HG03457 (cell line): ENCODE measurements around the gene TTC8.

Experiments used
- ATAC-seq: cut with Tn5 transposase; IDR thresholded peaks from one replicate; pipeline ENCODE4 v1.9.1; 2021; ENCODE audit warnings: moderate number of reproducible peaks; ENCODE audit not compliant: unreplicated experiment

The TTC8 gene

DNA sequence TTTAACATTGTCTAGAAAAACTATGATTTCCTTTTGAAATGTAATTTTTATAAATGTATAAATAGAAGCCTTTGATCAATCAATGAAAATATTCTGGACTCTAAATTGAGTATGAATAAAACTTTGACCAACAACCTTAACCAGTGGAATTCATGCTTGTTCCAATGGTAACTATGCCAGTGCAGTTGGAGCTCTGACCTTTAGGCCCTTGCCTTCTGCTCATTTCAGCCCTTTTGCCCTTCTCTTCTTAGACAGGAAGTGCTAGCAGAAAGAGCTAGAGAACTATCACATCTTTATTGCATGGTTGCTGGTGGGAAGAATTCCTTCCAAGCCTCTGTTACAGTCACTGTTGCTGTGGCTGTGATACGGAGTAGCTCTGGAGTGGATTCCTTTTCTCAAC is 39.7 kb downstream of the TTC8 start:
- ATAC-seq = no peak

GRCh38 chr14:88866305-88866704 is 41.9 kb downstream of the TTC8 start:
- ATAC-seq = no peak

DNA sequence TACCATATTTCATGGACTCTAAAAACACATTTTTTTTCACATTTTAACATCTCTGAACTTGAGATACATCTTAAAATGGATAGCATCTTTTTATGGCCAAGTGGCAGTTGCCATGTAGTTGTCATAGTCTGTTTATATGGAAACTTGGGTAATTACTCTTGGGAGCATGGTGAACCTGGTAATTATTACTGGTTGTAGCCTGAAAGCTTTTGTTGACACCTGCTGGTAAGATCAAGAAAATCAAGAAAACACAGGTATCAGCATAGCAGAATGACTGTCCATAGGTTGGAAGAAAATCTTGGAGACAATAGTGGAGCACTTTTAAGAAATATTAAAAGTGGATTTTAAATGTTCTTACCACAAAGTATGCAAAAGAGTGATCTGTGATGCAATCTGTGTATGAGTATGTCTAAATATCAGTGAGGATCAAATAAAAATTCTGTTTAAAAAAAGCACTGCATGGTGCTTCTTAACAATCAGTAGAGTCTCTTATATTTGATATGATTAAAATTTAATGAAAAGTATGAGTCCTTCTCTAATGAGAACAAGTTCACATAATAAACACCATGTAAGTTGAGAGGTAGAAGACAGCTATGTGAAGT is 44.2 kb downstream of the TTC8 start:
- no peak for ATAC-seq

GRCh38 chr14:88870777-88871176 is 46.3 kb downstream of the TTC8 start:
- ATAC-seq = no peak

DNA sequence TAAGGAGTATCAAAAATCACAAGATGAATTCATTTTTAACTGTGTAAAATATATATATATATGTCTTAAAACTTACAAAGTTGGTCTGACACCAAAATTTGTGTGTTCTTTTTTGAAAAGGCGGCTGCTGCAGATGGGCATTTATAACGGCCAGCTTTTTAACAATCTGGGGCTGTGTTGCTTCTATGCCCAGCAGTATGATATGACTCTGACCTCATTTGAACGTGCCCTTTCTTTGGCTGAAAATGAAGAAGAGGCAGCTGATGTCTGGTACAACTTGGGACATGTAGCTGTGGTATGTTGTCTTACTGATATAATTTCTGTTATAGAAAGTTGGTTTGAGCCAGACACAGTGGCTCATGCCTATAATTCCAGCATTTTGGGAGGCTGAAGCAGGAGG is 47.0 kb downstream of the TTC8 start:
- ATAC-seq = no peak

DNA sequence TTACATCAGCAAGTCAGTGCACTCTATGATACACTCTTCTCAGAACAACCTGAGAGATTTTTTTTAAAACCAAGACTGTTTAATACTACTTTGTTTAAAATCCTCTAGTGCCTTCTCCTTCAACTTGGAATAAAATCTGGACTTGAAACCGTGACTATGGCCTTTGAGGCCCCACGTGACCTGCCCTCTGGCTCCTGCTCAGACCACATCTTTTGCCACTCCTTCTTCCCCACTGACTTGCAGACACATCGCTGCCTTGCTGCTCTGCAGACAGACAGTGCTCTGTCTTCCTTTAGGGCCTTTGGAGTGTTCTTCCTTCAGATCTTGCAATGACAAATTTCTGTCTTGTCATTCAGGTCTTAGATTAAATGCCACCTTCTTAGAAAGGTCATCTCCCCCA is 48.5 kb downstream of the TTC8 start:
- no peak for ATAC-seq

GRCh38 chr14:88877192-88877591 is 52.7 kb downstream of the TTC8 start:
- no peak for ATAC-seq

GRCh38 chr14:88879022-88879421 is 54.6 kb downstream of the TTC8 start:
- ATAC-seq = no peak

GRCh38 chr14:88882236-88882635 is 57.8 kb downstream of the TTC8 start:
- ATAC-seq = no peak

GRCh38 chr14:88895116-88895515 is 70.7 kb downstream of the TTC8 start:
- ATAC-seq = no peak

- no peak for ATAC-seq
These were observed 76.7 kb downstream of the TTC8 start for GRCh38 chr14:88901189-88901588.

- no peak for ATAC-seq
These were observed 77.5 kb downstream of the TTC8 start for GRCh38 chr14:88901991-88902390.

GRCh38 chr14:88902850-88903249 is 78.4 kb downstream of the TTC8 start:
- no peak for ATAC-seq

- no peak for ATAC-seq
These were observed 79.8 kb downstream of the TTC8 start for GRCh38 chr14:88904206-88904647.

DNA sequence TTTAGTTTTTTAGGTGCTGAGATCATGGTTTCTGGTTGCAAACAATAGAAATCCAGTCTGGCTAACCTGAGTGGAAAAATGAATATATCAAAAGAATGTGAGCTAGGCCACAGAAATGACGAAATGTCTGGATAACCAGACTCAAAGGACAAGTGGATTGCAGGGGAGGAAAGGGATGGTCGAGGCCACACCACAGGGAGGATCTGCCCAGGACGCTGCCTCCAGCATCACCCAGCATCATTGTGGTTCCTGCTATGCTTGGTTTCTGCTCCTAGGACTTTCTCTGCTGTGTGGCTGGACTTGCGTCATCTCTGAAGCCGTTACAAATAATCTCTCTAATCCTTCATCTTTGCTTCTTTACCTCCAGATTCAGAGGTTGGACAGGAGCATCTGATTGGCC is 80.4 kb downstream of the TTC8 start:
- ATAC-seq = no peak

DNA sequence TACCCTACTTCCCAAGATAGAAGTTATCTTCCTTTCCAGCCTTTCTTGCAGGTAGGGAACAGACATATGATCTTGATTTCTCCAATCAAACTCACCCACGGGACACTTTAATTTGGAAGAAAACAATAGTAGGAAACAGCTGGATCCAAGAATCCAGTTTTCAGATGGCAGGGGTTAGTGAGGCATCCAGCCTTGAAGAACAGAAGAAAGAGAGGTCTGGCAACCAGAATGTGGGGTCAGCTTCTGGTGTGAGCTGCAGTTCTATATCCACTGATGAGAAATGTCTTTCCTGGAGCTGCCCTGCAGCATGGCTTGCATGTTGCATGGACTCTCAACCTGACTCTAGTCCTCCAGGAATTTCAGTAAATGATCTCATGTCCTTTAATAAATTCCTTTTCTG is 83.8 kb downstream of the TTC8 start:
- ATAC-seq = no peak

- ATAC-seq = no peak
These were observed 85.9 kb downstream of the TTC8 start for GRCh38 chr14:88910386-88910785.

GRCh38 chr14:88911809-88912208 is 87.4 kb downstream of the TTC8 start:
- ATAC-seq = no peak

GRCh38 chr14:88914956-88915355 is 90.5 kb downstream of the TTC8 start:
- ATAC-seq = no peak

GRCh38 chr14:88919502-88919901 is 95.1 kb downstream of the TTC8 start:
- ATAC-seq = no peak
